Skeletal muscle cell (primary cell): ENCODE results near the gene MPC1.
"Not testable (repeated sequence)": the region's sequence is repeated elsewhere in the genome, so short reads cannot be mapped to it uniquely, and the experiment has no call there.

ENCODE experiments used
- DNase-seq: peaks from one replicate; pipeline ENCODE4 v3.0.0-alpha.2; 2010; ENCODE audit warnings: low read depth
- H3K4me3 ChIP-seq: 2 replicates; pipeline ENCODE4 v1.5.1; 2011; ENCODE audit warnings: low read depth, mild to moderate bottlenecking, control low read depth, low read length, moderate library complexity

MPC1 gene

DNA sequence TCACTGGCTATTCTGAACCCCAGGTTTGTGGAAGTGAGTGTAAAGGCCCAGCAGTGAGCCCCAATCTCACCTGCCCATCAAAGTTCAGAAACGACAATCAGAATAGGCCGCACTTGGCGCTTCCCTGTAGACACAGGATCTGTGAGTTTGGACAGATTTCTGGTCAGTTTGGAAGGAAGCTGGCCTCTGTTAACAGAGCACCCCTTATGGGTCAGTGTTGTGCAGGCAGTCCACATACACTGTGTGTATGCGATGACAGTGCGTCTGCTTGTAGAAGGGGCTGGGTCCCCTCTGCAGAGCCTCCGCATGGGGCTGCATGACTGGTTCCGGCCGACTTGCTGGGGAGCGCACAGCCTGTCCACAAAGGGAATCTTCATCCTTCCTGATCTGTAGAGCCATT is 3.4 kb upstream of the MPC1 start:
- H3K4me3 ChIP-seq = no peak overlapping the region
- DNase-seq = no peak

DNA sequence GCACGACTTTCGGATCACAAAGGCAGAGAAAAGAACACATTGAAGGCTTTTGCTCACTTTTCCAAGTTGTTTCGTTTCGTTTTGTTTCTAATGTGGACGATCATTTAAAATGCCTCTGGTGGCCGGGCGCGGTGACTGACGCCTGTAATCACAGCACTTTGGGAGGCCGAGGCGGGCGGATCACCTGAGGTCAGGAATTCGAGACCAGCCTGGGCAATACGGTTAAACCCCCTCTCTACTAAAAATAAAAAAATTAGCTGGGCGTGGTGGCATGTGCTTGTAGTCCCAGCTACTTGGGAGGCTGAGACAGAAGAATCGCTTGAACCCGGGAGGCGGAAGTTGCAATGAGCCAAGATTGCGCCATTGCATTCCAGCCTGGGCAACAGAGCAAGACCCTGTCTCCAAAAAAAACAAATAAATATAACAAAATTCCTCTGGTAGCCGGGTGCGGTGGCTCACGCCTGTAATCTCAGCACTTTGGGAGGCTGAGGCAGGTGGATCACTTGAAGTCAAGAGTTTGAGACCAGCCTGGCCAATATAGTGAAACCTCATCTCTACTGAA is 1.1 kb upstream of the MPC1 start:
- DNase-seq = not testable (repeated sequence)
- peak overlapping the region; percentile 83 for H3K4me3 ChIP-seq

DNA sequence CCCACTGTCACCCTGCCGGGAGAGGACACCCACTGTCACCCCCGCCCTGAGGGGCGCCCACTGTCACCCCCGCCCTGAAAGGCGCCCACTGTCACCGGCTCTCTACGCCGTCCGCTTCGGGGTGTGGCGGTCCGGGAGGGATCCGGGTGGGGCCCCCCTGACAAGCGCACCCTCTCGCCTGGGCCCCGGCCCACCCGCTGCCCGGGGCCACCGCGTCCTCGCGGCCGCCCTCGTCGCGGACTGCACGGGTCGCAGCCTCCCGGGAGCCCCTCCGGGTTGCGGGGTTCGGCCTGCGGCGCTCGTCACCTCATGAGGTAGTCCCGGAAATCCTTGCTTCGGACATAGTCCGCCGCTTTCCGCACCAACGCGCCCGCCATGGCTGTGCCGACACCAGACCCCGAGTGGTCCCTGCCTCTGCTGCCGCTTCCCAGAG is 224 bp downstream of the MPC1 start:
- DNase-seq = no peak
- peak overlapping the region; percentile 83 for H3K4me3 ChIP-seq

DNA sequence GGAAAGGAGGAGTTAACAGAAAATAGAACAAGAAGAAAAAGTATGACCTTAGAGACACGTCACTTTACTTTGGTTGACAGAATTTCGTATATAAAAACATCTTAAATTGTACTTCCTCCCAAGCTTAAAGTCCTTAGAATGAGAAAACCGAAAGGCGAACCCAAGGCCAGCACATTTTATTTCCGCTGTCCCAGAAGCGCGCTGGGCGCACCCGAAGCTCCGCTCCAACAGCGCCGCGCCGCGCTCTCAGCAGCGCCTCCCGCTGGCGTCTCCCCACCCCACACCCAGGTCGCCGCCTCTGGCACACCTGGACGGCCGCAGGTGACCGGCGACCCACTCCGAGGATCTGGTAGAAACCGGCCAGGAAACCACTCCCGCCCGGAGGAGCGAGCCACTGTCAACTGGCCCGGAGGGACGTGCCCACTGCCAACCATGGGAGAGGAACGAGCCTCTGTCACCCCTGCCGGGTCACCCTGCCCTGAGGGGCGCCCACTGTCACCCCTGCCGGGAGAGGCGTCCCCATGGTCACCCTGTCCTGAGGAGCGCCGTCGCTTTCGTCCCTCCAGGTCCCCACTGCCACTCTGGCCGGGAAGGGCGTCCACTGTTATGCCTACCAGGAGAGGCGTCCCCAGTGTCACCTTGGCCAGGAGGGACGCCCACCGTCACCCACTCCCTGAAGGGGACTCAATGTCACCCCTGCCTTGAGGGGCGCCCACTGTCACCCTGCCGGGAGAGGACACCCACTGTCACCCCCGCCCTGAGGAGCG is 824 bp downstream of the MPC1 start:
- peak overlapping the region; percentile 83 for H3K4me3 ChIP-seq
- DNase-seq = no peak

DNA sequence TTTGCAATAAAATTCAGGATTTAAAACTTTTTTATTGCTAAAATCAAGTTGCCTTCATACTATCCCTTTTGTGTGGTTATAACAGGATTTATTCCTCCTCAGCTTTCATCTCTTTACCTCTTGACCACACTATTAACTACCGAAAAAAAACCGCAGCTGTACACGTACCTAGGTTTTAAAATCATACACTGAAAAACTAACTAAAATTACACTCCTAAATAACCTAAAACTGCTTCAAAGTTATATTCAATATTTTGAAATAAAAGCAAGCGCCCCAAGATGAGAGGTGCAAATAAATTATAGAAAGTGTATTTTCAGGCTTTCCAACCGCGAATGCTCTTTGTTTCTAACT is 1.4 kb downstream of the MPC1 start:
- DNase-seq = no peak
- H3K4me3 ChIP-seq = peak overlapping the region; percentile 83

DNA sequence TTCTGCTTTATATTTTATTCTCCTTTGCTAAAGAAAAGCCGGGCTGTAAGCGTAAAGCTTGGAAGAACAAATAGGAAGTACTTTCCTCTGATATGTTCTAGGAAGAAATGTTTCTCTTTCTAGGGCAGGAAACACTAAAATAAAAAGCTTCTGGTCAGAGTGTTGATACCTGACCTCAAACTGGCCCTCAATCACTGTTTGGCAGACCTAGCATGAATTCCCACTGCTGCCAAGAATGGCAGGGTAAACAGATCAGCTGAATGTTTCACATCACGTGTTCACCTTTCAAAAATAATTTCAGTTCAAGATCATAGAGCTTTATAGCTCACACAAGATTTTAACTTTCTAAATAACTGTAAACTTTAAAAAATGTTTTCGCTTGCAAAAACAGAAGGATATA is 2.9 kb downstream of the MPC1 start:
- H3K4me3 ChIP-seq = no peak overlapping the region
- no peak for DNase-seq

DNA sequence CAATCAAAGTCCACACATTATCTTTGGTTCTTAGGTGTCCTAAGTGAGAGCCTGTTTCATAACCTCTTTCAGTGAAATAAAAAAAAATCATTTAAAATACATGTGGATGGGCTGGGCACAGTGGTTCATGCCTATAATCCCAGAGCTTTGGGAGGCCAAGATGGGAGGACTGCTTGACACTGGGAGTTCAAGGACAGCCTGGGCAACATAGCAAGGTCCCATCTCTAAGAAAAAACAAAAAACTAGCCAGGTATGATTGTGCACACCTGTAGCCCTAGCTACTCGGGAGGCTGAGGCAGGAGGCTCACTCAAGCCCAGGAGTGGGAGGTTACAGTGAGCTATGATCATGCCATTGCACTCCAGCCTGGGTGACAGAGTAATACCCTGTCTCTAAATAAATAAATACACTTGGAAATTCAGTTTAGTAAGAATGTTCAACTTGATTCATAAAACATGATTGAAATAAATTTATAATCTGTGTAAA is 3.6 kb downstream of the MPC1 start:
- no peak overlapping the region for H3K4me3 ChIP-seq
- DNase-seq = no peak

DNA sequence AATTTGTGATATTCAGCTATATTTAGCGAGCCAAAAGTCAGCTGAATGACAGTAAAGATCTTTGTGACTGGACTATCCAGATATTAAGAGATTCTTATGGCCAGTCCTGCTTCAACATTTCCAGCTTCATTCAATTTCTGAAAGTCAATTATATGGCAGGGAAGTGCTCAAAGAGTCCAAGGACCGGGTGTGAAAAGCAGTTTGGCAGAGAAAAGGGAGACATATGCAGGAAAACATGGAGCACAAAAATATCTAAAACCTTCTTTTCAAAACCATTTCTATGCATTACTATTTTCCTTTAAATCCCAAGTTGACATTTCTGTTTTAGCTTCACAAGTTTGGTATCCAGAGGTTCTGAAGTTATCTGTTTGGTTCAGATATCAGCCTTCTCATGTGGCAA is 5.0 kb downstream of the MPC1 start:
- DNase-seq = no peak

DNA sequence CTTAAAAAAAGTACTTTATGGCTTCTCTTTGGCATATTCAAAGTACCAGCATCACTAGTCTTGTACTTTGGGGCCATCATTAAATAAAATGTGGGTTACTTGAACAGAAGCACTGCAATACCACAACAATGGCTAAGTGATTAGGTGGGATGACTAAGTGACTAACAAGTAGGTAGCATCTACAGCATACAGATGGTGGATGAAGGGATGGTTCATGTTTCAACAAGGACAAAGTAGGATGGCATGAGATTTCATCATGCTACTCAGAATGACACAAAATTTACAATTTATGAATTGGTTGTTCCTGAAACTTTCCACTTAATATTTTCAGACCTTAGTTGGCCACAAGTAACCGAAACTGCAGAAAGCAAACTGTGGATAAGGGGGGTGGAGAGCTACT is 7.7 kb downstream of the MPC1 start:
- no peak for DNase-seq
- H3K4me3 ChIP-seq = no peak overlapping the region

More for the DNA sequence above, 5.0 kb downstream of the MPC1 start:
- H3K4me3 ChIP-seq = no peak overlapping the region

DNA sequence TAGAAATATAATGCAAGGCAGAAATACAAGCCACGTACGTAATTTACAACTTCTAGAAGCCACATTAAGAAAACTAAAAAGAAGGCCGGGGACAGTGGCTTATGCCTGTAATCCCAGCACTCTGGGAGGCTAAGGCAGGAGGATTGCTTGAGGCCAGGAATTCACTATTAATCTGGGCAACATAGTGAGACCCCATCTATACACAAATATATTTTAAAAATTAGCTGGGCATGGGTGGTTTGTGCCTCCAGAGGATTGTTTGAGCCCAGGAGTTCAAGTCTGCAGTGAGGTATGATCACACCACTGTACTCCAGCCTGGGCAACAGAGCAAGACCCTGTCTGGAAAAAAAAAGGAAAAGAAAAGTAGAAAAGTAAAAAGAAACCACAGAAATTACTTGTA is 12.3 kb downstream of the MPC1 start:
- H3K4me3 ChIP-seq = no peak overlapping the region
- DNase-seq = no peak

DNA sequence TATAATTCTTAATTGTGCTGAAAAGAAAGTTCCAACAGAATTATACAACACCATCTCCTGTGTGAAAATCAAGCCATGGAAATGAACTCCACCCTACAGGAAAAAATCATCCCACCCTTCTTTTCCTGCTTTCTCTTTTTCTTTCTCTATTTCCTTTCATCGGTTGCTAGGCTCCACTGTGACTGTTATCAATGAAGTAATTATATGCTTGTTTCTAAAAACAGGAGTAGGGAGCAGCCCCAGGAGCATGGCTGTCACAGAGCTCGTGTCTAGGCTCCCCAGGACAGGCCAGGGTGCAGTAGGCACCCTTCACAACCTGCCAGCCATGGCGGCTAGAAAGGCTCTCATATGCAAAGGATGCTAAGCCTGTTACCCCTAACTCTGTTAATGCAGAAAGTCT is 13.0 kb downstream of the MPC1 start:
- no peak overlapping the region for H3K4me3 ChIP-seq
- DNase-seq = no peak

DNA sequence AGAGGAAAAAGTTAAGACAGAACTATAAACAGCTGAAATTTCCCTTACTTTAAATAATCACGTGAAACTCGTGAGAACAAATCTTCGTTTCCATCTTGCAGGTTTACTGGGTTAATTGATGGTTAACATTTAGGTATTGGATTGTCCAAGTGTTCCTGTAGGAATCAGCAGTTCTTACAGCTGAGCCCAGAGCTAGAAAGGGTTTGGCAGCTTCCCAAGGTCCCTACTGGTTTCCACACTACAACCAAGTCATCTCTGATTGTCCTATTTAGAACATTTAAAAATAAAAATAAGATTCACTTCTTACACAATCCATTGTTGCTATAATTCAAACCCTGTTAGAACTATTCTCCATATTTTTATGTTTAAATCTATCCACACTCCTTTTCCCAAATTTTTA is 15.8 kb downstream of the MPC1 start:
- no peak overlapping the region for H3K4me3 ChIP-seq
- no peak for DNase-seq

DNA sequence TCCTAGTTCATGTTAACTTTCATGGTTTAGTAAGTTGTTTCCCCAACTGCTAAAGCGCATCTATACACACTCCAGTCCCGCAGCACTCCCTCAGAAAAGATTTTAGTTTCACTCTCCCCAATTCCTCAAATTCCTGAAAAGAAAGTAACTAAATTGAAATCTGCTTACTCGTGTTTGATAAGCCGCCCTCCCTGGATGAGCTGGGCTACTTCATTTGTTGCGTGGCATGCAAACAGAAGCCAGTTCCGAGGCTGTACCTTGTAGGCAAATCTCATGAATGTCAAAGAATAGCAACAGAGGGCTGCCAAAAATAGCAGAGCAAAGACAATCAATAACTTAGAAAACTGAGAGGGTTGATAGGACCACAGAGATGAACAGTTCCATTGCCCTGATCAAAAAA is 16.9 kb downstream of the MPC1 start:
- DNase-seq = no peak
- no peak overlapping the region for H3K4me3 ChIP-seq

DNA sequence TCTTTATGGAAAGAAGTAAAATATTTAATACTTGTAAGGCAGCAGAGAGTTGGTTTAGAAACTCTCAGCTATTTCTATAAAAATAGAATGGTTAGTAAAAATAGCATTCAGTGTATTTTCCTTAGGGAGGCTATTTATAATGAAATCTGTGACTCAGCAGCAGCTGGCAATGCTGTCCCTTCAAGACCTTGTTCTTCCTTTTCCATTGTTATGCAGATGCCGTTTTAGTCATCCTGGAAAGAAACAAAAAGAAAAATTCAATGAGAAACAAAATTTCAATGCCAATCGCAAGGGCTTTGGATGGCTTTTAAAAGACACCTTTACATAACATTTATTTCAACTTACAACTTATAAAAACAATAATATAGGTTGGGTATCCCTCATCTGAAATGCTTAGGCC is 17.5 kb downstream of the MPC1 start:
- no peak overlapping the region for H3K4me3 ChIP-seq
- peak; percentile 39 for DNase-seq

DNA sequence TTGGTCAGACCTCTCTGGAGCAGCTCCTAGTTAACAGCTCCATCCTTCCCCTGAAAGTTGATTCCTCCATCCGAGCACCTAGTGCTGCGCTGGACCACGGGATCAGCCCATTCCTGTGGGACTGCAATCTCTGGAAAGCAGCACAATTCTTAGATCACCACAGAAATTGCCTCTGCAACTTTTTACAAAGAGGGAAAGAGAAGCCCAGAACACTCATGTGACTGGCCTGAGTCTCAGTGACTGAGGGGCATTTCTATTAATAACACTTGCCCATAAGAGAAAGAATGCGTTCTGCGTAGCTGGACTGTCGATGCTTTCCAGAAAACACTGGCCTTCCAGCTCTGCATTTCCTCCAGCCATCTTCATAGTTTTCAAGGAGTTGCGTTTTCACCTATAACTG is 18.3 kb downstream of the MPC1 start:
- DNase-seq = no peak
- no peak overlapping the region for H3K4me3 ChIP-seq

DNA sequence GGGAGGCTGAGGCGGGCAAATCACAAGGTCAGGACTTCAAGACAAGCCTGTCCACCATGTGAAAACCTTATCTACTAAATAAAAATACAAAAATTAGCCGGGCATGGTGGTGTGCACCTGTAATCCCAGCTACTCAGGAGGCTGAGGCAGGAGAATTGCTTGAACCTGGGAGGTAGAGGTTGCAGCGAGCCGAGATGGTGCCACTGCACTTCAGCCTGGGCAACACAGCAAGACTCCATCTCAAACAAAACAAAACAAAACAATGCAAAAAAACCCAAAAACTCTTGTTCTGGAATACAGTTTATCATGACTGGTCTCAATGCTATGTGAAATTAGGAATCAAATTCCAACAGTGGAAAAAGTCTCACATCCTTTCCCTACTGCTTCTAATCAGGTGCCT is 20.3 kb downstream of the MPC1 start:
- H3K4me3 ChIP-seq, DNase-seq: not testable (repeated sequence)

DNA sequence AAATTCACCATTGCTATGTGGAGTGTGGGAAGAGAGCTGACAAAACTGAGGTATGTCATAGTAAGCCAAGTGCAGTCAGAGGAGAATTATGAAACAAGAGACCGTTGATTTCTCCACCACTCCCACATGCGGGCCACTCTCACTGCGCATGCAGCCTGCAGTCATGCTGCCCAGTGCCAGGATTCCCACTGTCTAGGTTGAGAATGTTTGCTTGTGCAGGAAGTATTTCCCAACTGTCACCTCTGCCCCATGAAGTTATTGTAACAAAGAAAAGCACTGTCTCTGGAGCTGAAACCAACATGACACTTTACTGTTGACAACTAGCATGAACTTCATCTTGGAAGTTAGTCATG is 21.7 kb downstream of the MPC1 start:
- DNase-seq = peak; percentile 31
- H3K4me3 ChIP-seq = no peak overlapping the region

DNA sequence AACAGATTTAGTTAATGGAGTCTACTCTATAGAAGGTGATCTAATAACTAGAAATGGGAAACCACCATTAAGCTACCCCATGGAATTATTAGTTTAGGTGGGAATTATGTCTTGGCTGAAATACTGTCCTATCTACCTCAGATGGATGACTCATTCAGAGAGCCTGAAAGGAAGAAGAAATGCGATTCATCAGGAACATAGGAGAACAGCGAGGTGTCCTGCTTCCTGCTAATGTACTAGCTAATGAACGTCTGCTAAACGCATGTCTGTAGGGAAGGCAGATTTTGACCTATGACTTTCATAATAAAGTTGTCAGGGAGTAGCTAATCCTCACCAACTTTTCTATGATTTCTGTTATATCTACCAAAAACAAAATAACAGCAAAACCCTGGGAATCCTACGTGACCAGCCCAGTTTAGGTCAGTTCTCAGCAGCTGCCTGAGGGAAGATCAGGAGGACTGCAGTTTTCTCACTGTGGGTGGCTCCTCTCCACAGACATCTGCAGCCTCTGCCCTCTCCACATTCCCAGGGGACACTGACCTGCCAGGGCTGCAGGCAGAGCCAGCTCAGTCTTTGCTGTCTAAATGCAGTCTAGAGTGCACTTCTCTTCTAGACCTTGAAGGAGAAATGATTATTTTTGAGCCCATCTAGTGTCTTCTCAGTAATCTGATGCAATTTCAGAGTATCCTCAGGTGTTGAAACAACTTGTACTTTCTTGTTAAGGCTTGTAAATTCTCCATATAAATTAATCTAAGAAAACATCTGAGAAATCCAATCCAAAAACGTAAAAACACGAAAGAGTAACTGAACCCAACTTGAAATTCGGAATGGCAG is 22.3 kb downstream of the MPC1 start:
- DNase-seq = peak; percentile 36
- H3K4me3 ChIP-seq = no peak overlapping the region

DNA sequence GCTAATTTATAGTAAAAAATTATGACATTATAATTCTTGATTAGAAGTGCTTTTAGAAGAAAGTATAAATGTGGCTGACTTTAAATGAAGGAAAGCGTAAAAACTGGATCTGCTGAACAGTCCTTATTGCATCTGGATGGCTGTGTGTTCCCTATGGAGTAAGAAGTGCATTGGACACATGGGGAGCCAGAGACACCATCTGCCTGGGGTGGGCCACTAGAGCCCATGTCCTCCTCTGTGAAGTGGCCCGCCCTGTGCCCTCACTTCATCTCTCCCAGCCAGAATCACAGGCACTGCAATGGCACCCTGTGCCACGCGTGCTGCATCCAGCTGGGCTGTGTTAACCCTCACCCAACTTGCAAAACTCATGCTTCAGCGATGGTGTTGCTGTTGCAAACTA is 27.2 kb downstream of the MPC1 start:
- H3K4me3 ChIP-seq = no peak overlapping the region
- DNase-seq = no peak

DNA sequence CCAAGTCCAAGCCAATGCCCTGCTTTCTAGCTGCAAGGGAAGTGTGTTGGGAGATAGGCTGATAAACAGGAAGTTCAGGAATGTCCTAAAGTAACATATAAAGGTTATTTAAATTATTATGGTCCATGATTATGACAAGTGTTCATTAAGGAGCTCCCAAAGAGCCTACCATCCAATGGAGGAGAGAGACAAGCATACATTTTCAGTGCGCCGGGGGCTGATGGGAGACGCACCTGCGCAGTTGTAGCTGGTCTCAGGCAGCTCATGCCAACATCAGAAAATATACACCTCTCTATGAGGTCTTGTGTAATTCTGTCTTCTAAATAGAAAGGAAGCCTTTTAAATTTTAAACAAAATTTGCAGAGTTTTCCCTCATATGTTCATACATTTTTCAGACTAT is 27.8 kb downstream of the MPC1 start:
- no peak for DNase-seq
- no peak overlapping the region for H3K4me3 ChIP-seq

DNA sequence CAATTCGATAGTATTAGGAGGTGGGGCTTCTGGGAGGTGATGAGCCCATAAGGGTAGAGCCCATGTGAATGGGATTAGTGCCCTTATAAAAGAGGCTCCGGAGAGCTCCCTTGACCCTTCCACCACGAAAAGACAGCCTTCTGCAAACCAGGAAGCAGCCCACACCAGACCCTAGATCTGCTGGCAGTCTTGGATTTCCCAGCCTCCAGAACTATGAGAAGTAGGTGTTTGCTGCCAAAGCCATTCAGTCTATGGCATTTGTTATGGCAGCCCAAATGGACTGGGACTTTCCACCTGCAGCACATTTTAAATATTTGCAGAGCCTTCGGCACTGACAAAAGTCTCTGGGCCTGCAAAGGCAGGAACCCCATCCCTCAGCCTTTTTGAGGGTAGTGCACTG is 28.6 kb downstream of the MPC1 start:
- DNase-seq = no peak
- no peak overlapping the region for H3K4me3 ChIP-seq
